CD14-positive monocyte (primary cell): Measurements from ENCODE around the gene CCDC194. TPM values are rescaled to one million over a fixed set of nuclear protein-coding genes. Genes with fewer than 3 reads are reported as not detected.

Experiments
- DNase-seq, 3 donors: peaks; one replicate each; pipeline ENCODE4 v3.0.0-alpha.2; 2011 to 2022
- H2AFZ ChIP-seq: 2 replicates; pipeline ENCODE4 v1.6.0; 2012; ENCODE audit warnings: mild to moderate bottlenecking, low read depth, low read length, inconsistent platforms; ENCODE audit not compliant: insufficient read depth, poor library complexity, severe bottlenecking
- H3K27ac ChIP-seq, 2 donors: 1 replicate in 1 of 2; 2 replicates in 1 of 2; pipeline ENCODE4 v1.5.1; 2012 to 2013; ENCODE audit warnings: low read length in 2 of 2, control low read depth in 1 of 2, inconsistent platforms in 1 of 2, low read depth in 1 of 2, mild to moderate bottlenecking in 1 of 2
- H3K27me3 ChIP-seq, 2 donors: one replicate each; pipeline versions ENCODE4 v1.6.0 to v1.6.1; 2011 to 2013; ENCODE audit warnings: low read length in 2 of 2; ENCODE audit not compliant: control insufficient read depth in 2 of 2, insufficient read depth in 2 of 2
- H3K36me3 ChIP-seq, 2 donors: replicated peaks in 1 of 2; 1 replicate in 1 of 2; 2 replicates in 1 of 2; pipeline versions ENCODE4 v1.5.1 to v1.6.1; 2012 to 2013; ENCODE audit warnings: low read length in 2 of 2, control low read depth in 1 of 2, inconsistent platforms in 1 of 2, mild to moderate bottlenecking in 1 of 2; ENCODE audit not compliant: insufficient read depth in 2 of 2, control insufficient read depth in 1 of 2
- H3K4me1 ChIP-seq, 2 donors: 1 replicate in 1 of 2; 2 replicates in 1 of 2; pipeline versions ENCODE4 v1.5.1 to v1.6.1; 2012 to 2013; ENCODE audit warnings: low read length in 2 of 2, control low read depth in 1 of 2, inconsistent platforms in 1 of 2, mild to moderate bottlenecking in 1 of 2, moderate library complexity in 1 of 2; ENCODE audit not compliant: insufficient read depth in 2 of 2, control insufficient read depth in 1 of 2
- H3K4me2 ChIP-seq: replicated peaks from 2 replicates; pipeline ENCODE3; 2012; ENCODE audit warnings: low read length, moderate library complexity, mild to moderate bottlenecking; ENCODE audit not compliant: poor library complexity, severe bottlenecking; ENCODE audit errors: extremely low read depth
- H3K4me3 ChIP-seq, 3 experiments: fragments of 200-600 bp in 1 of 3; sonication (generic) in 1 of 3; replicated peaks in 1 of 3; 1 replicate in 2 of 3; 2 replicates in 1 of 3; pipeline ENCODE4 v1.5.1; 2011 to 2013; ENCODE audit warnings: low read length in 3 of 3, mild to moderate bottlenecking in 3 of 3, control low read depth in 2 of 3, low read depth in 2 of 3, inconsistent platforms in 1 of 3, moderate library complexity in 1 of 3
- H3K79me2 ChIP-seq: 2 replicates; pipeline ENCODE4 v1.6.0; 2012; ENCODE audit warnings: mild to moderate bottlenecking, control low read depth, inconsistent platforms, low read length, moderate library complexity; ENCODE audit not compliant: insufficient read depth
- H3K9ac ChIP-seq: 2 replicates; pipeline ENCODE4 v1.6.0; 2017; ENCODE audit warnings: low read length, mild to moderate bottlenecking; ENCODE audit not compliant: insufficient read depth, poor library complexity, severe bottlenecking
- H3K9me3 ChIP-seq, 2 donors: replicated peaks in 1 of 2; 1 replicate in 1 of 2; 2 replicates in 1 of 2; pipeline versions ENCODE4 v1.5.1 to v1.6.1; 2012 to 2013; ENCODE audit warnings: low read length in 2 of 2, control low read depth in 1 of 2; ENCODE audit not compliant: control insufficient read depth in 1 of 2, insufficient read depth in 1 of 2
- H4K20me1 ChIP-seq: 2 replicates; pipeline ENCODE4 v1.6.0; 2012; ENCODE audit warnings: mild to moderate bottlenecking, low read length, control low read depth, moderate library complexity; ENCODE audit not compliant: insufficient read depth
- H3K27ac Mint-ChIP-seq, 7 donors: one replicate each; pipeline ENCODE4 v1.8.0; 2020; ENCODE audit warnings: mild to moderate bottlenecking in 7 of 7, mixed read lengths in 7 of 7, moderate library complexity in 6 of 7, inconsistent platforms in 2 of 7
- H3K27me3 Mint-ChIP-seq, 3 donors: one replicate each; pipeline ENCODE4 v1.8.0; 2021 to 2022; ENCODE audit warnings: low read depth in 3 of 3, mild to moderate bottlenecking in 3 of 3, mixed read lengths in 3 of 3, moderate library complexity in 3 of 3, inconsistent platforms in 1 of 3
- H3K36me3 Mint-ChIP-seq, 2 donors: one replicate each; pipeline ENCODE4 v1.8.0; 2020; ENCODE audit warnings: mixed read lengths in 2 of 2, inconsistent platforms in 1 of 2, mild to moderate bottlenecking in 1 of 2
- H3K4me1 Mint-ChIP-seq: one replicate; pipeline ENCODE4 v1.8.0; 2020; ENCODE audit warnings: mild to moderate bottlenecking, mixed read lengths
- H3K4me3 Mint-ChIP-seq, 2 donors: one replicate each; pipeline ENCODE4 v1.8.0; 2020; ENCODE audit warnings: mild to moderate bottlenecking in 2 of 2, mixed read lengths in 2 of 2, moderate library complexity in 1 of 2
- H3K9me3 Mint-ChIP-seq, 7 donors: one replicate each; pipeline ENCODE4 v1.8.0; 2020 to 2022; ENCODE audit warnings: mixed read lengths in 7 of 7, mild to moderate bottlenecking in 6 of 7, moderate library complexity in 6 of 7, inconsistent platforms in 2 of 7
- WGBS: methylation state at CpG from one replicate; pipeline ENCODE4 v1.1.5; 2013; ENCODE audit warnings: missing lambda C conversion rate; ENCODE audit not compliant: insufficient coverage; 5-methylcytosine and 5-hydroxymethylcytosine counted together
- intact Hi-C, 2 donors: fragments of 100-400 bp; cut with micrococcal nuclease; formaldehyde crosslinking; loops; one replicate each; pipeline versions ENCODE4 v1.15.0 to v1.15.1; 2023
- polyA plus RNA-seq, 3 donors: library from polyadenylated mRNA; depleted of rRNA in 1 of 3; unstranded in 2 of 3; stranded (reverse) in 1 of 3; fragments of 300-500 nt in 2 of 3; fragments of >200 nt in 1 of 3; fragmentation: Illumina TruSeq in 2 of 3; gene quantifications; 1 replicate in 2 of 3; 2 replicates in 1 of 3; pipeline ENCODE4 v1.2.3, GENCODE V29; 2012 to 2021
- TF ChIP-seq, protein P1 (sequence below): fragments of 200-600 bp; IDR thresholded peaks from one replicate; pipeline ENCODE4 v1.8.0; 2022; ENCODE audit warnings: antibody characterized with exemption, mild to moderate bottlenecking

Gene CCDC194
- polyA plus RNA-seq, 3 donors, result 0.52 TPM; not detected in 2

DNA sequence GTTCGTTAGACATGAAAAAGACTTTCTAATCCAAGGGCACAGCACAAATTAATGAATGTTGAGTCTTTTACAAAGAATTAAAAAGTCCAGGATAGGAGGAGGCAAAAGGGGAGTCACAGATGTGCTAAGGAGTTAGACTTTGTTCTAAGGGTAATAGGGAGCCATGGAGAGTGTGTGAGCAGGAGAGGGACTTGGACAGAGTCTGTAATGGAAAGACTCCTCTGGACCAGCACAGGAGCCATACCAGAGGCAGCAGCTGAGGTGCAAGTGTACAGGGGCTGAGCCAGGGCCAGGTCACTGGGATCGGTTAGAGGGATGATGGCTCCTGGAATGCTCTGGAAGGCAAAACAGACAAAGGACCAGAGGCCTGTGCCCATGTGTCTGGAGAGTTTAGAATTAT is 46.1 kb downstream of the CCDC194 start:
- peaks cover 0 to under 1% of the 10 kb centered on the region in 2 donors for H3K36me3 Mint-ChIP-seq
- H3K4me1 ChIP-seq, result peaks cover 5 to 6% of the 10 kb centered on the region in 2 donors
- H3K27ac ChIP-seq, result no peak overlapping the region
- peak overlapping the region in 1 of 2 donors; percentile 57 for H3K4me3 Mint-ChIP-seq
- H3K9me3 ChIP-seq, result no peaks in the 10 kb centered on the region
- H3K36me3 ChIP-seq, result no peaks in the 10 kb centered on the region
- H4K20me1 ChIP-seq, result no peaks in the 10 kb centered on the region
- H3K9ac ChIP-seq, result no peak overlapping the region
- WGBS, result 100% methylated on average over 1 of the region's 2 CpGs
- H3K27ac Mint-ChIP-seq, result no peak overlapping the region
- DNase-seq, result no peak
- H3K27me3 ChIP-seq, result peaks cover 0 to 19% of the 10 kb centered on the region in 2 donors
- intact Hi-C loops, result loop anchor here in 1 of 2 donors (5.0 kb wide), 1 partner anchor 39 kb away; no protein-coding TSS in a partner anchor
- H3K4me2 ChIP-seq, result no peak overlapping the region
- TF ChIP-seq, protein P1, sequence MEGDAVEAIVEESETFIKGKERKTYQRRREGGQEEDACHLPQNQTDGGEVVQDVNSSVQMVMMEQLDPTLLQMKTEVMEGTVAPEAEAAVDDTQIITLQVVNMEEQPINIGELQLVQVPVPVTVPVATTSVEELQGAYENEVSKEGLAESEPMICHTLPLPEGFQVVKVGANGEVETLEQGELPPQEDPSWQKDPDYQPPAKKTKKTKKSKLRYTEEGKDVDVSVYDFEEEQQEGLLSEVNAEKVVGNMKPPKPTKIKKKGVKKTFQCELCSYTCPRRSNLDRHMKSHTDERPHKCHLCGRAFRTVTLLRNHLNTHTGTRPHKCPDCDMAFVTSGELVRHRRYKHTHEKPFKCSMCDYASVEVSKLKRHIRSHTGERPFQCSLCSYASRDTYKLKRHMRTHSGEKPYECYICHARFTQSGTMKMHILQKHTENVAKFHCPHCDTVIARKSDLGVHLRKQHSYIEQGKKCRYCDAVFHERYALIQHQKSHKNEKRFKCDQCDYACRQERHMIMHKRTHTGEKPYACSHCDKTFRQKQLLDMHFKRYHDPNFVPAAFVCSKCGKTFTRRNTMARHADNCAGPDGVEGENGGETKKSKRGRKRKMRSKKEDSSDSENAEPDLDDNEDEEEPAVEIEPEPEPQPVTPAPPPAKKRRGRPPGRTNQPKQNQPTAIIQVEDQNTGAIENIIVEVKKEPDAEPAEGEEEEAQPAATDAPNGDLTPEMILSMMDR, result no peak
- no peaks in the 10 kb centered on the region for H3K79me2 ChIP-seq
- H3K9me3 Mint-ChIP-seq, result peaks cover 0 to 3% (median 0%) of the 10 kb centered on the region in 7 donors
- H2AFZ ChIP-seq, result no peak overlapping the region
- H3K27me3 Mint-ChIP-seq, result peaks cover 16 to 50% (median 39%) of the 10 kb centered on the region in 3 donors
- H3K4me3 ChIP-seq, result no peak overlapping the region
- peaks cover 17% of the 10 kb centered on the region for H3K4me1 Mint-ChIP-seq

DNA sequence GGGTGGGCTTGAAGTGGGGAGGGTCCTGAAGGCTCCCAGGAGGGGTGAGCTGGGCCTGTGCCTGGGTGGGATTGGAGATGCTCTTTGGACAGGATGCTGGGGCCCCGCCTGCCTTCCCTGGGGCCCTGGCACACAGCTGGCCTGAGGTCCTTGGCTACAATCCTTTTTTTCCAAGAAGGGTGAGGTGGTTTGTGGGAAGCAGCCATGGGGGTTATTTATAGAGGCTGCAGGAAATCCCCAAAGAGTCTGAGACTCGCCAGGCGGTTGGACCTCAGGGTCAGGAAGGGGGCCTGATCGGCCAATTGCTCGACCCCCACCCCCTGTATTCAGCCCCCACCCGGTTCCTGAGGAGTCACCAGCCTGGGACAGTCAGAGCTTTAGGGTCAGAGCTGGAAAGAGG is 46.6 kb downstream of the CCDC194 start:
- H3K36me3 ChIP-seq, result no peaks in the 10 kb centered on the region
- no peak overlapping the region for H3K4me2 ChIP-seq
- no peaks in the 10 kb centered on the region for H3K9me3 ChIP-seq
- Mint-ChIP-seq H3K4me3 (no peak overlapping the region), H3K27ac (no peak overlapping the region), H3K36me3 (peaks cover 2 to 6% of the 10 kb centered on the region in 2 donors), H3K27me3 (peaks cover 16 to 47% (median 38%) of the 10 kb centered on the region in 3 donors), H3K9me3 (peaks cover 0 to 3% (median 0%) of the 10 kb centered on the region in 7 donors), H3K4me1 (peaks cover 14% of the 10 kb centered on the region)
- WGBS, result 40% methylated on average over 1 of the region's 6 CpGs
- H3K79me2 ChIP-seq, result no peaks in the 10 kb centered on the region
- no peaks in the 10 kb centered on the region for H4K20me1 ChIP-seq
- no peak overlapping the region for H3K27ac ChIP-seq
- no peak for DNase-seq
- no peak overlapping the region for H3K4me3 ChIP-seq
- peaks cover 5 to 6% of the 10 kb centered on the region in 2 donors for H3K4me1 ChIP-seq
- H3K9ac ChIP-seq, result no peak overlapping the region
- TF ChIP-seq, protein P1, result no peak
- intact Hi-C loops, result loop anchor here in 1 of 2 donors (5.0 kb wide), 1 partner anchor 40 kb away; no protein-coding TSS in a partner anchor
- no peak overlapping the region for H2AFZ ChIP-seq
- H3K27me3 ChIP-seq, result peaks cover 0 to 19% of the 10 kb centered on the region in 2 donors
